Activated CD8-positive, alpha-beta memory T cell treated with anti-CD3 and anti-CD28 coated beads, Interleukin-2, amount 10 ng/mL, durations not matched to agents 7 days and 5 days (primary cell): ENCODE measurements around the gene FGF12. TPM values are rescaled to one million over a fixed set of nuclear protein-coding genes. Genes with fewer than 3 reads are reported as not detected.

Experiments
- ATAC-seq: fragments of 150-1000 bp; cut with Tn5 transposase; one replicate; pipeline ENCODE4 v1.10.0; 2021; ENCODE audit warnings: moderate library complexity
- CTCF ChIA-PET: fragments of 350-600 bp; sonication (Branson Sonifier 250); formaldehyde crosslinking; loops from one replicate; lab custom pipeline; 2021; ENCODE audit warnings: antibody characterized with exemption; lab: Charles Lee
- DNase-seq: peaks from one replicate; pipeline ENCODE4 v3.0.0-alpha.2; 2020
- H3K27ac Mint-ChIP-seq: one replicate; pipeline ENCODE4 v1.8.0; 2021; ENCODE audit warnings: mild to moderate bottlenecking, mixed read lengths
- H3K27me3 Mint-ChIP-seq: one replicate; pipeline ENCODE4 v1.8.0; 2021; ENCODE audit warnings: mixed read lengths
- H3K36me3 Mint-ChIP-seq: one replicate; pipeline ENCODE4 v1.8.0; 2021; ENCODE audit warnings: mild to moderate bottlenecking, mixed read lengths
- H3K4me1 Mint-ChIP-seq: one replicate; pipeline ENCODE4 v1.8.0; 2021; ENCODE audit warnings: mixed read lengths
- H3K4me3 Mint-ChIP-seq: one replicate; pipeline ENCODE4 v1.8.0; 2021; ENCODE audit warnings: mild to moderate bottlenecking, moderate library complexity, mixed read lengths
- H3K9me3 Mint-ChIP-seq: one replicate; pipeline ENCODE4 v1.8.0; 2022; ENCODE audit warnings: low read depth, mixed read lengths
- total RNA-seq, 2 experiments: library from RNA; stranded (reverse); gene quantifications; one replicate each; pipeline ENCODE4 v1.2.3, GENCODE V29; 2021

The FGF12 gene
- total RNA-seq, 2 experiments from 2014 or later: not detected

GRCh38 chr3:192652727-192653126 is 74.6 kb downstream of the FGF12 start:
- H3K9me3 Mint-ChIP-seq: no peaks in the 10 kb centered on the region
- no peaks in the 10 kb centered on the region for H3K27me3 Mint-ChIP-seq
- ATAC-seq: no peak
- CTCF ChIA-PET: no interaction called here
- DNase-seq: no peak
- no peaks in the 10 kb centered on the region for H3K36me3 Mint-ChIP-seq
- no peak overlapping the region for H3K27ac Mint-ChIP-seq
- H3K4me1 Mint-ChIP-seq: no peaks in the 10 kb centered on the region
- no peak overlapping the region for H3K4me3 Mint-ChIP-seq

- ATAC-seq (no peak), DNase-seq (no peak)
- Mint-ChIP-seq H3K9me3 (no peaks in the 10 kb centered on the region), H3K4me1 (no peaks in the 10 kb centered on the region), H3K36me3 (no peaks in the 10 kb centered on the region), H3K27ac (no peak overlapping the region), H3K27me3 (no peaks in the 10 kb centered on the region), H3K4me3 (no peak overlapping the region)
- CTCF ChIA-PET: no interaction called here
These were observed 75.4 kb downstream of the FGF12 start for GRCh38 chr3:192651836-192652512.

GRCh38 chr3:192645437-192645836 is 81.9 kb downstream of the FGF12 start:
- DNase-seq (no peak), ATAC-seq (no peak)
- CTCF ChIA-PET: interaction anchor here (0.6 kb wide), 1 partner anchor 93 kb away, joined by 3 read pairs; no protein-coding TSS in a partner anchor
- no peaks in the 10 kb centered on the region for H3K27me3 Mint-ChIP-seq
- H3K27ac Mint-ChIP-seq: no peak overlapping the region
- H3K9me3 Mint-ChIP-seq: no peaks in the 10 kb centered on the region
- no peaks in the 10 kb centered on the region for H3K36me3 Mint-ChIP-seq
- H3K4me3 Mint-ChIP-seq: no peak overlapping the region
- H3K4me1 Mint-ChIP-seq: no peaks in the 10 kb centered on the region

GRCh38 chr3:192642651-192643050 is 84.7 kb downstream of the FGF12 start:
- CTCF ChIA-PET: no interaction called here

GRCh38 chr3:192641919-192642318 is 85.4 kb downstream of the FGF12 start:
- Mint-ChIP-seq H3K4me1 (no peaks in the 10 kb centered on the region), H3K27me3 (no peaks in the 10 kb centered on the region), H3K36me3 (no peaks in the 10 kb centered on the region), H3K27ac (no peak overlapping the region), H3K9me3 (no peaks in the 10 kb centered on the region), H3K4me3 (no peak overlapping the region)
- ATAC-seq (no peak), DNase-seq (no peak)
- CTCF ChIA-PET: no interaction called here

More at GRCh38 chr3:192642651-192643050, 84.7 kb downstream of the FGF12 start:
- no peak for ATAC-seq
- H3K4me1 Mint-ChIP-seq: no peaks in the 10 kb centered on the region
- no peak for DNase-seq
- H3K4me3 Mint-ChIP-seq: no peak overlapping the region
- no peak overlapping the region for H3K27ac Mint-ChIP-seq
- H3K27me3 Mint-ChIP-seq: no peaks in the 10 kb centered on the region
- H3K9me3 Mint-ChIP-seq: no peaks in the 10 kb centered on the region
- H3K36me3 Mint-ChIP-seq: no peaks in the 10 kb centered on the region

- H3K27me3 Mint-ChIP-seq: no peaks in the 10 kb centered on the region
- H3K27ac Mint-ChIP-seq: no peak overlapping the region
- ATAC-seq: no peak
- no peaks in the 10 kb centered on the region for H3K9me3 Mint-ChIP-seq
- no peak for DNase-seq
- no peaks in the 10 kb centered on the region for H3K4me1 Mint-ChIP-seq
- H3K4me3 Mint-ChIP-seq: no peak overlapping the region
- no peaks in the 10 kb centered on the region for H3K36me3 Mint-ChIP-seq
- CTCF ChIA-PET: no interaction called here
These were observed 87.4 kb downstream of the FGF12 start for GRCh38 chr3:192639987-192640386.

GRCh38 chr3:192637803-192638202 is 89.5 kb downstream of the FGF12 start:
- H3K36me3 Mint-ChIP-seq: no peaks in the 10 kb centered on the region
- ATAC-seq: no peak
- H3K27me3 Mint-ChIP-seq: no peaks in the 10 kb centered on the region
- no peaks in the 10 kb centered on the region for H3K4me1 Mint-ChIP-seq
- H3K4me3 Mint-ChIP-seq: no peak overlapping the region
- H3K9me3 Mint-ChIP-seq: no peaks in the 10 kb centered on the region
- no peak for DNase-seq
- H3K27ac Mint-ChIP-seq: no peak overlapping the region
- CTCF ChIA-PET: no interaction called here

GRCh38 chr3:192636517-192637444 is 90.6 kb downstream of the FGF12 start:
- Mint-ChIP-seq H3K4me3 (no peak overlapping the region), H3K27me3 (no peaks in the 10 kb centered on the region), H3K4me1 (no peaks in the 10 kb centered on the region), H3K9me3 (no peaks in the 10 kb centered on the region), H3K36me3 (no peaks in the 10 kb centered on the region), H3K27ac (no peak overlapping the region)
- DNase-seq (no peak), ATAC-seq (no peak)
- CTCF ChIA-PET: no interaction called here

GRCh38 chr3:192629429-192629828 is 97.9 kb downstream of the FGF12 start:
- Mint-ChIP-seq H3K27ac (no peak overlapping the region), H3K36me3 (no peaks in the 10 kb centered on the region), H3K4me1 (no peaks in the 10 kb centered on the region), H3K27me3 (no peaks in the 10 kb centered on the region), H3K4me3 (no peak overlapping the region), H3K9me3 (no peaks in the 10 kb centered on the region)
- DNase-seq (no peak), ATAC-seq (no peak)
- CTCF ChIA-PET: no interaction called here

GRCh38 chr3:192621909-192622308 is 105.4 kb downstream of the FGF12 start:
- Mint-ChIP-seq H3K36me3 (no peaks in the 10 kb centered on the region), H3K27me3 (no peaks in the 10 kb centered on the region), H3K4me1 (no peaks in the 10 kb centered on the region), H3K9me3 (no peaks in the 10 kb centered on the region), H3K4me3 (no peak overlapping the region), H3K27ac (no peak overlapping the region)
- ATAC-seq (no peak), DNase-seq (no peak)
- CTCF ChIA-PET: no interaction called here

- DNase-seq: no peak
- H3K27ac Mint-ChIP-seq: no peak overlapping the region
- H3K36me3 Mint-ChIP-seq: no peaks in the 10 kb centered on the region
- no peaks in the 10 kb centered on the region for H3K9me3 Mint-ChIP-seq
- no peak for ATAC-seq
- no peaks in the 10 kb centered on the region for H3K4me1 Mint-ChIP-seq
- no peaks in the 10 kb centered on the region for H3K27me3 Mint-ChIP-seq
- CTCF ChIA-PET: no interaction called here
- H3K4me3 Mint-ChIP-seq: no peak overlapping the region
These were observed 107.1 kb downstream of the FGF12 start for GRCh38 chr3:192620275-192620674.

- Mint-ChIP-seq H3K27ac (no peak overlapping the region), H3K27me3 (no peaks in the 10 kb centered on the region), H3K4me3 (no peak overlapping the region), H3K36me3 (no peaks in the 10 kb centered on the region), H3K4me1 (no peaks in the 10 kb centered on the region), H3K9me3 (peaks cover 2% of the 10 kb centered on the region)
- no peak for DNase-seq
- no peak for ATAC-seq
- CTCF ChIA-PET: no interaction called here
These were observed 115.9 kb downstream of the FGF12 start for GRCh38 chr3:192611411-192611810.

GRCh38 chr3:192608726-192609600 is 118.4 kb downstream of the FGF12 start:
- Mint-ChIP-seq H3K27me3 (no peaks in the 10 kb centered on the region), H3K36me3 (no peaks in the 10 kb centered on the region), H3K27ac (no peak overlapping the region), H3K4me3 (no peak overlapping the region), H3K4me1 (no peaks in the 10 kb centered on the region), H3K9me3 (peaks cover 2% of the 10 kb centered on the region)
- ATAC-seq (no peak), DNase-seq (no peak)
- CTCF ChIA-PET: no interaction called here
